HG03354 (cell line): ENCODE measurements around the gene SCN4A.

Experiments
- ATAC-seq: cut with Tn5 transposase; IDR thresholded peaks from one replicate; pipeline ENCODE4 v1.9.1; 2021; ENCODE audit warnings: mild to moderate bottlenecking; ENCODE audit not compliant: unreplicated experiment, poor library complexity, severe bottlenecking

Gene SCN4A

DNA sequence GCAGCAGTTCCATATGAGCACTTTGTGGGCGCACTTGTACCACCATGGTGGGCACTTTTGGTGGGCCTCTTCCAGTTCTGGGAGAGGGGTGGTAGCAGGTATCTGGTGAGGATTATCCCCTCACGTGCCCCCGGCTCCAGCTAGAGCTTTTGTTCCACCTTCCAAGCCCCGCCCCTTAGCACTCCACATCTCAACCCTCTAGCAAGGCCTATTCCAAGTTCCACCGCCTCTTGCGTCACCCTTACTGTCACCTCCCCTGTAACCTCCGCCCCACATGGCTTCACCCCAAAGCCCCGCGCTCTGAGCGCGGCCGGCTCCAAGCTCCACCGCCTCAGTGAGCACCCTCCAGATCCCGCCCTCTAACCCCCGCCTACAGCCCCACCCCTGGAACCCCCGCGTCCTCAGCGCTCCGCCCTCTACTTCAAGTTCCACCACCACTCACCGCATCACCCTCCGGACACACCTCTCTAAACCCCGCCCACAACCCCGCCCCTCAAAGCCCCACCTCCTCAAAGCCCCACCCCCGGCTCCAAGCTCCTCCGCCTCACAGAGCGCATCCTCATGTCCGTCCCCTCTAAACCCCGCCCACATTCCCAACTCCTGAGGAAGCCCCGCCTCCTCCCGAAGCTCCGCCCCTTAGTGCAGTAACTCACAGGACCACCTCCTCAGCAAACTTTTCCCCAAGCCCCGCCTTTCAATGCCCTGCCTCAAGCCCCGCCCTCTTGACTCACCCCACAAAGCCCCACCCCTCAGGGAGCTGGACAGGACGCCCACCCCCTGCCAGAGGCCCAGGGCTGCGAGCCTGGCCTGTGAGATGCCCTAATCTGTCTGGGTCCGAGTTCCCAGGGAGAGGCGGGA lies 11.1 kb downstream of the SCN4A start:
- ATAC-seq, result no peak

DNA sequence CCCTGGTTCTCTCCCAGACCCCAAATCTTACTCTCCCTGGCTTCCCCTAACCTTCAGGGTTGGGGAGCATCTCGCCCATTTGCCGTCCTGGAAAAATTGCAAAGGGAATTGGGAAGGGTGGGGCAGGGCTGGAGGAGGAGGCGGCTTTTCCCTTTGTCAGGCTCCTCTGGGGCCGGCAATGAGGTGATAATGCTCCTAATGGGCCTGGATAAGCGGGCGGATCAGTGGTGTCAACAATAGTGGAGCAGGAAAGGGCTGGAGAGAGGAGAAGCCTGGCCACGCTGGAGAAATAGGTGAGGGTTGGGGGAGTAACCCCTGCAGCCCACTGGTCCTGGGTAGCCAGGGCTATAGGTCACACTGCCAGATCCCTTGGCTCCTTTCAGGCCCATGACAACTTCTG lies 12.3 kb downstream of the SCN4A start:
- ATAC-seq, result no peak

DNA sequence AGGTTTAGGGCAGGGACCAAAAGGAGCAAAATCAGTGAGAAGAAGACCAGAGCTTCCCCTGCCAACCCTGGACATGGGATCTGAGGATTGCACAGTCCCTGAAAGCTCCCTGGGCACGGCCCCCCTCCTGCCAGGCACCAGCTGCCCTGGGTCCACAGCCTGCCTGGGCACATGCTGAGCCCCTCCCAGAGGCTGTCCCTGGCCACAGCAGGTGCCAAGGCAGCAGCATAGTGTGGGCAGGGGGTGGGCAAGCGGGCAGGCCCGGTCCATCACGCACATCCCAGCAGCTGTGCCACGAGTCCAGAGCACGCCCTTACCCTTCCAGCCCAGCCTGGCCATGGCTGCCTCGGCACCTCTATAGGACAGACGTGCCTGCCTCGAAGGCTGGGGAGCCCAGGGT lies 12.7 kb downstream of the SCN4A start:
- no peak for ATAC-seq

DNA sequence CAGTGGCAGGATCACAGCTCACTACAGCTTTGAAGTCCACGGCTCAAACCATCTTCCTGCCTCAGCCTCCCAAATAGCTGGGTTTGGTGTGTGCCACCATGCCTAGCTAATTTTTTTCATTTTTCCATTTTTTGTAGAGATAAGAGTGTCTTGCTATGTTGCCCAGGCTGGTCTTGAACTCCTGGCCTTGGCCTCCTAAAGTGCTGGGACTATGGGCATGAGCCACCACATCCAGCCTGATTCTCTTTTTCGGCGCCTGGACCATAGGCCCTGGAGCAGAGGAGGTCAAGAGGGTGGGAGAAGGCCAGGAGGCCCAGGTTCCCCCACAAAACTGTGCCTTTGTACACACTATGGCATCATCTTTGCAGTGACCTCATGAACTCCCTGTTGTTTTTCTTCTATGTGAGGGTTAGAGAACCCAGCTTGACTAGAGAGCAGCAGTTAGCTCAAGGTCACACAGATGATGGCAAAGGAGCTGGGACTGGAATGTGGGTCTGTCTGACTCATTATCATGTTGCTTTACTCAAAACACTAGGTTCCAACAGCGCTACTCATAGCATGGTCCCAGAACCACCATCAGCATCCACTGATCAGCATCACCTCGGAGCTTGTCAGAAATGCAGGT lies 16.3 kb downstream of the SCN4A start:
- ATAC-seq, result no peak

DNA sequence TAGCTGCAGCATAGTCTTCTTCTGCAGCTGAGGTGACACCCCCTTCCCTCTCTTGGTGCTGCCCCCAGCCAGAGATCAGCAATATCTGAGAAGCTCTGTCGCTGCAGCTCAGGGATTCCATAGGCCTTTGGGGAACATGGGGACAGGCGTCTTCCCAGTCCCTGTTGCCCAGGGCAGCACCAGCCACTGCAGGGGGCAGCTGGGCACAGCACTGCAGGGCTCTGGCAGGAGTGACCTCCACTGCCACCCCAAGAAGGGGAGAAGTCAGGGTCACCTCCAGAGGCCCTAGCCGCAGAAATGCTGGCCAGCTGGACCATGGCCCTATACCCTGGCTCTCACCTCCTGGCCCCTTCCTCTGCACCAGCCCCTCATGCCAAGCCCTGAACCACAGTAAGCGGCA lies 16.9 kb downstream of the SCN4A start:
- no peak for ATAC-seq

DNA sequence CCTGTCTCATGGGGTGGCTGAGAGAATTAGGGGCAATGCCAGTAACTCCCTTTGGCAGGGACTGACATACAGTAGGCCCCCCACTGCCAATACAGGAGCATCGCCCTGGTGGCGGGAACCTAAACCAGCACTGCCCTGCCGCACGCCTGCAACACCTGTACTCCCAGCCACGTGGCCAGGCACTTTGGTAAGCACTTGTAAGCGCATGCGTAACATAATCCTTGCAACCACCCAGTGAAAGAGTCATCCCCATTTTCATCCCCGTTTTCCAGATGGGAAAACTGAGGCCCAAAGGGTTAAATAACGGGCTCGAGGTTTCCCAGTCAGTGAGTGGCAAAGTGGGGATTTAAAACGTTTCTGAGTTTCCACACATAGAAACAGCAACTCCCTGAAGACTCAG lies 17.5 kb downstream of the SCN4A start:
- ATAC-seq, result no peak

DNA sequence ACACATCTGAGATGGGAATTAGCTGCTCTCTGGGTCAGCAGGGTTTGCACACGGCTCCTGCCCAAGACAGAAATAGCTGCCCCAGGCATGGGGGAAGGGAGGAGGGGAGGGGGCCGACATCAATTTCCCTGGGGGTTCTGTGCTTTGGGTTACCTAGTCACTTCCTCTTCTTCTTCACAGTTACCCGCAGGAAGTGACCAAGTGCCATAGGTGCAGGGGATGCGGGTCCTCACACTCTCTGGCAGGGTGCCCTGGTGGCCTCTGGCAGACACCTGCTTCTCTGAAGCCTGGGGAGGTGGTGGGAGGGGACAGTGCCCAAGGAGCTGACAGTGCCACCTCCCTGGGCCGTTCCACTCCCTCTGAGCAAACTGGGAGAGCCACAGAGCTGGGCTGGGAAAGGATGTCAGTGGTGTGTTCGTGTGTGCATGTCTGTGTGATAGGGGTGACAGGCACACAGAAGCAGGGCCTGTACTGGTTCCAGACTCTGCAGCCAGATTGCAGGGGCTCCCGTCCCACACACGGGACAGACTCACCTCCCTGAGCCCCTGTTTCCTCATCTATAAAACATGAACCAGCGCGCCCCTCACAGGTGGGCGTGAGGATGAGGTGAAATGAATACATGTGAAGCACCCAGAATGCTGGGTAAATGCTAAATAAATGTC lies 18.2 kb downstream of the SCN4A start:
- peak; percentile 67 for ATAC-seq

DNA sequence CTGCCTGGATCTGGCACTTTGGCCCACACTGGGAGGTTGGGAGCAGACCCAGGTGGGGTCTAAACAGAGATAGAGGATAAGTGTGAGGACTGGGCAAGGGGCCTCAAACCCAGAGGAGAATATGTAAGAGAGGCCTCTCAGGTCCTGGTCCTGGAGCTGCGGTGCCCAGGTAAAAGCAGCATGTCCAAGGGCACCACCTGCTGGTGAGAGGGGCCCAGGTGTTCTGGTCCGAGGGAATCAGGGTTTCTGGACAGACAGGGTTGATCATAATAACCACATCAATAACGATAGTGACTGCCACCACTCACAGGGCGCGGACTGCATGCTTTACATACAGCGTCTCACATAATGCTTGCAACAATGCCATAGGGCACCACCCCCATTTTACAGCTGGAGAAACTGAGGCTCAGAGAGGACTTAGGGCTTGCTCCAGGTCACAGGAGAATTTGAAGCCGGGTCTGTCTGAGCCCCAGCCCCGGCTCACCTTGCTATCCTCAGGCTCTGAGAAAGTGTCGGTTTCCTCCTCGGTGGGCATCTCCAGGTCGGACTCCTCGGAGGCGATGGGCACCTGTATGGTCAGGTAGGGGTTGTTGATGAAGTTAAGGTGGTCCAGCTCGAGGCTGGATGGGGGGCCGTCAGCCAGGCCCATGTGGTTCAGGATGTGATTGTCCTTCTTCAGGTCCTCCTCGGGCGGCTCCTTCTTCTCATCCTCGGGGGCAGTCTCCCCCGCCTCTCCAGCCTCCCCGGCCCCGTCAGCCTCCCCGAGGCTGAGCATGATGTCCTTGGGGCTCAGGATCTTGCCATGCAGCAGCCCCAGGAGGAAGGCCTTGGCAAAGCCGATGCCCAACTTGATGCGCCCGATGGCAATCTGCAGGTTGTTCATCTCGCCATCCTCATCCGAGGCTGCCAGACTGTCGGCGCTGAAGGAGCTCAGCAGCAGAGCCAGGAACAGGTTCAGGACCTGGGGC lies 21.5 kb downstream of the SCN4A start:
- ATAC-seq, result no peak

DNA sequence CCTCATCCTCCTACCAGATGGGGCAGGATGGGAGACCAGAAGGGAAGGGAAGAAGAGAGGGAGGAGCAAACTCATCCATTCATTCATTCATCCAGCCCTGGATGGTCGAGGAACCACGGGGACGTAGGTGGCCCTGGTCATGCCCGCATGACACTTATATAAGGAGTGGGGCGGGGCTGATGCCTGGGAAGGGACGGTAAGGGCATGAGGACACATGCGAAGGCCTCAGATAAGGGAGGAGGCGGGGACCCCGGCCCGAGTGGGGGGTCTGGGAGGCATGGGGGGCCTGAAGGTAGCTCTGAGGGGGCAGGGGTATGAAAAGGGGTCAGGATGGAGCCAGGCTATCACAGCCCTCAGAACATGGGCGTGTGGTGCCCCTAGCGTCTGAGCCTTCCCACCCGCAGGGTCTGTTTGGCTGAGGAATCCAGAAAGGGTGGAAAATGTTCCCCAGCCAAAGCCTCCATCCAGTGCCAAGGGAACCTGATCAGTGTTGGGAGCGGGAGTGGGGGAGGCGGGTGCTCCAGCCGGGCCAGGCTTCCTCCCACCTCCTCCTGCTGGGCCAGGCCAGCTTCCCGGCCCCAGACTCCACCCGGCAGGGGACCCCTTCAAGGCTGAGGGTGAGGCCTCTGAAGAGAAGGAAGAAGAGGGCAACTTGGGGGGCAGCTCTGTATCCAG lies 23.0 kb downstream of the SCN4A start:
- no peak for ATAC-seq

DNA sequence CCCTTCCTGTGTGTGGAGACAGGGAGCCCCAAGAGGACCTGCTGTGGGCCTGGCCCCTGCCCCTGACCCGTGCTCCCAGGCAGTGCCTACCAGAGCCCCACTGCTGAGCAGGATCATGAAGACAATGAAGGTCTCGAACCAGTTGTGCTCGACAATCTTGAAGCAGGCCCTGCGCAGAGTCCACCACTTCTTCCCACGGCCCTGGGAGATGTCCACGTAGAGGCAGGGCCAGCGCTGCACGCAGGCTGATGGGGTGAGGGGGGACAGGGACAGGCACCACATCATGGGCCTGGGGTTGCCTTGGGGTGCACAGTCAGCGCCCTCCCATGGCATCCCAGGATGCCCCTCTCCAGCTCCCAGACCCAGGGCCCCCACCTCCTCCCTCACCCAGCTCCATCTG lies 24.2 kb downstream of the SCN4A start:
- ATAC-seq, result no peak

DNA sequence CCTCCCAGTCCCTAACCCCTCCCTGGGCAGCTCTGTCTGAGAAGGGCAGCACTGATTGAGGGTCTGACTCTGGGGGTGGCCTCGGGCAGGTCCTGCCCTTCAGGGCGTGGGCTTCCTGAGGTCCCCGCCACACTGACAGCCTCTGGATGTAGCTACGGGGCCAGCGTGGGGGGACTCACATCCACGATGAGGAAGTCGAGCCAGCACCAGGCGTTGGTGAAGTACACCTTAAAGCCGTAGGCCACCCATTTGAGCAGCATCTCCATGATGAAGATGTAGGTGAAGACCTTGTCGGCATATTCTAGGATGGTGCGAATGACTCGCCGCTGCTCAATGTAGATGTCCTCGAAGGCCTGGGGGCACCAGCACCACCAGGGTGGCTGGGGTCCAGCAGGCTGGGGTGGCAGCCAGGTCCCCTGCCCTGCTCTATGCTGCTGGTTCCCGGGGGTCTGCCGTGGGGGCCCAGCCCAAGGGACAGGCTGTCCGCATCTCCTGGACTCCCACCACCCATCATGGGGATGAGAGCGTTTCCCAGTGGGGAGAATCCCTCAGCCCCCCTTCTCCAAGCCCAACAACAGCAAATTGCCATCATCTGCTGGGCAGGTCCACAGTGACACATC lies 24.9 kb downstream of the SCN4A start:
- no peak for ATAC-seq

DNA sequence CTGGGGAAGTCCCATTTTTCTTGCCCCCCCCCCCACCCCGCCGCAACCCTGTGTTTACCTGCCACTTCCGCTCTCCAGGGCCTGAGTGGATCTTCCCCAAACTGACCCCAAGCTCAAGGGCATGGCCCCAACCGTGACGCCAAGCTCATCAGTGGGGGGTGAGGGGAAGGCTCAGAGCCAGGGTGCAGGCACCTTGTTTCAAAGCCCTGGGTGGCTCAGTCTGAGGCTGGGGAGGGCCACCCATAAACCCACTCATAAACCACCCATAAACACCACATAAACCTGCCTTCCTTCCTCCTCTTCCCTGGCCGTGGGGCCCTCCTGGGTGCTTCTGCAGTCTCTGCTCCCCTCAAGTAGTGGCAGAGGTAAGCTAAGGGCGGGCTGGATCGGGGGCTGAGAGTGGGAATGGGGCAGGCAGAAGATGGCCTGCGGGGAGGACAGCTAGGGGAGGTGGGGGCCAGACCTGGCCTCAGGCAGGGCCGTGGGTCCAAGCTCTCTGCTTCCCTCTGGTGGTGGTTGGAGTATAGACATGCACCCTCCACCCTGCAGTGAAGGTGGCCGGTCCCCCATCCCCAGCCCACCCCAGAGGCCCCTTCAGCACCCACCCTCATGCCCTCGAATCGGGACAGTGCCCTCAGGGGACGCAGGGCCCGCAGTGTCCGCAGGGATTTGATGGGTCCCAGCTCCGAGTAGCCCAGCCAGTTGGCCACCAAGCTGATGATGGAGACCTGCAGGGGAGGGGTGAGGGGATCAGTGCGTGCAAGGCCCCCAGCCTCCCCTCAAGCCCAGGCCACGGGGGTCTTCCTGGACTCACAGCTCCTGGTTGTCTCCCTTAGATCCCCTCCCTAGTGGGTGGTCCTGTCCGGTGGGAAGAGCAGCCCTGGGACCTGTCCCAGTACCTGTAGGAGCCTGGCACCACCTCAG lies 26.0 kb downstream of the SCN4A start:
- ATAC-seq, result peak; percentile 77

DNA sequence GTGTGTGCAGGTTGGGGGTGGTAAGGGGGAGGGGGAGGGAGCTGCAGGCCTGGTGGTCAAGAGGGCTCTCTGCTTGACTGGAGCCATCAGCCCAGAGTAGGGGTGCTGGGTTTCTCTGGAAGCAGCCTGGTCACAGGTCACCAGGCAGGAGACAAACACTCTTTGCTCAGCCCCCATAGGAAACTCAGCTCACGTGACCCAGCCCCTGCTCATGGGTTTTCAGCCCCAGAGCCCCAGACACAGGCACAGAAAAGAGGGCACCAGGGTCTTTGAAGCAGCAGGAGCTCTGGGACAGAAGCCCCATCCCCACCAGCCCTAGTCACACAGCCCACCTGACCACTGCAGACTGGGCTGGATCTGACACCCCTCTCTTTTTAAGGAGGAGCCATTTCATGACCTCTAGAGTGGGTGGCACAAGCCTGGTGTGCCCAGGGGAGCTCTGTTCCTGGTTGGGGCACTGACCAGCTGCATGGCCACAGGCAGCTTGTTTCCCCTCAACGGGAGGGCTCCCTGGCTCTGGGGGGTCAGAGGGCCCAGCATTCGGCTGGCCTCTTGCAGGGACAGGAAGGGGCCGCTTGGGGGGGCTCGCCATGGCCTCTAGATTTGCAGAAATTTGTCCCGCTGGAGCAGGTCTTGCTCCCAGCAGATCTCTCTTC lies 26.8 kb downstream of the SCN4A start:
- ATAC-seq, result peak; percentile 47

DNA sequence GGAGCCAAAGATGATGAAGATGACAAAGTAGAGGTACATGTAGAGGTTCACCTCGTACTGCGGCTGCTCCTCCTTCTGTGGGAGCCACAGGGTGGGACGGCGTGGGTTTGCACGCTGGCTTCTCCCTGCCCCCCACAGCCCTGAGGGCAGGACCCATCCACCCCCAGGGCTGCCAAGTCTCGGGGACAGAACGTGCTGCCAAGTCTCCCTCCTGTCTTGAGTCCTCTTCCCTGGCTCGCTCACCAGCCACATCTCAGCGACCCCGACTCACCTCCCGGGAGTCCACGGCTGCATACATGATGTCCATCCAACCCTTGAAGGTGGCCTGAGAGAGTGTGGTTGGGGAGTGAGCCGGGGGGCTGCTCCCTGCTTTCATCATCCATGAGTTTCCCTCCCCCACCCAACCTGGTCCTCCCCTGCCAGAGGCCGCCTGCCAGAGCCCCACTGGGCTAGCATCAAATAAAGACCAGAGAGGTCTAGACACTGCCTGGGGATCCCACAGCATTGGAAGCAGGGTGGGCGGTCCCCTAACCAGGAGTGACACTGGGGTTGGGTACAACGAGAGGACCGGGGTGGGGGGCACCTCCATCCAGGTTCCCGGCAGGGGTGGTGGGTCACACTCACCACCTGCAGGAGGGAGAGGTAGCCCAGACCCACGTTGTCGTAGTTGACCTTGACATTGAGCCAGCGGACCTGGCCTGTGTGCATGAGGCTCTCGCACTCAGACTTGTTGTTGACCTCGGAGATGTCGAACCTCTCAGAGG lies 27.8 kb downstream of the SCN4A start:
- no peak for ATAC-seq

DNA sequence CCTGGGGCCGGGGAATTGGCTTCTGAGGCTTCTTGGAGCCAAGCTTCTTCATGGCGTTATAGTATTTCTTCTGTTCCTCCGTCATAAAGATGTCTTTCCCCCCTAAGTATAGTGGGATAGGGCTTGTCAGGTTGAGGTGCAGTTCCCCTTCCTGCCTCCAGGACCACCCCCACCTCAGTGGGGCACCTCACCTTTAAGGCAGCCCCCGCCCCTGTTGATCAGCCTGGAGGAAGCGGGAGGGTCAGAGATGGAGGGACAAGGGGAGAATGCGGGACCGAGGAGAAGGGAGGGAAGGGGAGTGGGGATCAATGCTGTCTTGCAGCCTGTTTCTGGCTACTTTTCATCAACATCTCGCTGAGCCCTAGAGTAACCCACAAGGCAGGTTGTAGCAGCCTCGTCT lies 29.0 kb downstream of the SCN4A start:
- ATAC-seq, result no peak

DNA sequence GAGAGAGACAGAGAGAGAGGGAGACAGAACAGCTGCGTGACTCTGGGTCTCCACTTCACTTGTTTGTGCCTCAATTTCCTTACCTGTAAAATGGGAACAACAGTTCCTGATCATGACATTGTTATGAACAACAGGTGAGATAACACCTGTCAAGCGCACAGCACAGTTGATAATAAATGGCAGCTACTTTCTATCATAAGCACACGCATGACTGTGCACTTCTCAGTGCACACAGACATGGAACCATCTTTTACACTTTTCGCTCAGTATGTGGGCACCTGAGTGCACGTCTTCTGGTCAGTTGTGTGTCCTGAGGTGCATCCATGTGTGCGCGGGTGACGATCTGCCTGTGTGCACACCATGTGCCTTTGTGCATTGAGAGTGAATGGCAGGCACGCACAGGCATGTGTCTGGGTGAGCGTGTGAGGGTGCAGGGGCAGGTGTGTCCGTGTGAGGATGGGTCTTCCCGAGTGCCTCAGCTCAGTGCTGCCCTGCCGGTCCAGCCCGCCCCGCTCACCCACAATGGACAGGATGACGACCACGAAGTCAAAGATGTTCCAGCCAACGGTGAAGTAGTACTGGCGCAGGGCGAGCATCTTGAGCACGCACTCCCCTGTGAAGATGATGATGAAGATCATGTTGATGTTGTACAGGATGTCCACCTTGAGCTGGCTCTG lies 30.3 kb downstream of the SCN4A start:
- no peak for ATAC-seq
